CD4-positive, alpha-beta T cell treated with Interleukin-17A for 1 hour (primary cell): ENCODE data around the gene LLGL2.
"Not testable (repeated sequence)": the region's sequence is repeated elsewhere in the genome, so short reads cannot be mapped to it uniquely, and the experiment has no call there.

Experiments
- DNase-seq: peaks from one replicate; pipeline ENCODE4 v3.0.0-alpha.2; 2020

LLGL2 gene

GRCh38 chr17:75509528-75510258 is 15.8 kb upstream of the LLGL2 start:
- DNase-seq: no peak

DNA sequence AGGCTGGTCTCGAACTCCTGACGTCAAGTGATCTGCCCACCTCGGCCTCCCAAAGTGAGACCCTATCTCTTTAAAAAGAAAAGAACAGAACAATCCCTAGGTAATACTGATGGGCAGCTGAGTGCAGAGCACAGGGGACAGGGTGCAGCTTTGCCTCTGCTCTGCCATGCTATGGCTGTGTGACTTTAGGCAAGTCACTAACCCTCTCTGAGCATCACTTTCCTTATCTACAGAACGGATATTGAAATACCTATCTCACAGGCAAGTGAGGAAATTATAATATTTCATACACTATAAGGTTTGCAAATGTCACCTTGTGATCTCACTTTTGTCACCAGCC is 14.3 kb upstream of the LLGL2 start:
- DNase-seq: no peak

GRCh38 chr17:75511610-75512575 is 13.6 kb upstream of the LLGL2 start:
- DNase-seq: no peak

DNA sequence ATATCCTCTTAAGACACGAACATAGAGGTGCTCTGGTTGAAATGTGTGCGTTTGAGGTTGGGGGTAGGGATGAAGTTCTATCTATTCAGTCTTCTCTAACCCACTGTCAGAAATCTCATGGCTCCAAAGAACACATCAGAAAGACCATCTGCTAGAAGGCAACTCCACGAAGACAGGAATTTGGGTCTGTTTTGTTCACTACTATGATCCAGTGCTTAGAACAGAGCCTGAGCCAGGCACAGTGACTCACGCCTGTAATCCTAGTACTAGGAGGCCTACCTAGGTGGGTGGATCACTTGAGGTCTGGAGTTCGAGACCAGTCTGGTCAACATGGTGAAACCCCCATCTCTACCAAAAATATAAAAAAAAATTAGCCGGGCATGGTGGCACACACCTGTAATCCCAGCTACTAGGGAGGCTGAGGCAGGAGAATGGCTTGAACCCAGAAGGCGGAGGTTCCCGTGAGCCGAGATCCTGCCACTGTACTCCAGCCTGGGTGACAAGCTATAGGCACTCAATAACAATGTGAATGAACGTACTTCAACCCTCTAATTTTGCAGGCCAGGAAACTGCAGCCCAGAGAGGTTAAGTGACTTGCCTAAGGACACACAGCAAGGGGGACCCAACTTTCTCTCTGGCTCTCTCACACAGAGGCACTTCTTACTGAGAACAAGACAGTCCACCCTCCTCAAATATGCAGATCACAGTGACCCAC is 12.4 kb upstream of the LLGL2 start:
- no peak for DNase-seq

DNA sequence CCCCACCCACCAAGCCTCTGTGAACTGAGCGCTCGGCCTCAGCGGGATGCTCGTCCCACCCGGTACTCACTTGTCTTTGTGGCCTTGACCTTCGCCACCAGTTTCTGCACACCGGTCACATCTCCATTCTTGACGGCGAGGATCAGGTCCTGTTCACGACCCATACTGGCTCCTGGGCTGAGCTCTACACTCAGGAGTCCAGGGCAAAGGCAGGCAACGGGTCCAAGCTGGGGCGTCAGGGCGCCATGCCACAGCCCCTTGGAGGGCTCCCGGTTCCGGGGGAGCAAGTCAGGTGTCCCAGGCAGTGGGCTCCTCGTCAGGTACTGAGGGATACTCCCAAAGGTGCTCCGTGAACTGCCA is 11.9 kb upstream of the LLGL2 start:
- DNase-seq: no peak

DNA sequence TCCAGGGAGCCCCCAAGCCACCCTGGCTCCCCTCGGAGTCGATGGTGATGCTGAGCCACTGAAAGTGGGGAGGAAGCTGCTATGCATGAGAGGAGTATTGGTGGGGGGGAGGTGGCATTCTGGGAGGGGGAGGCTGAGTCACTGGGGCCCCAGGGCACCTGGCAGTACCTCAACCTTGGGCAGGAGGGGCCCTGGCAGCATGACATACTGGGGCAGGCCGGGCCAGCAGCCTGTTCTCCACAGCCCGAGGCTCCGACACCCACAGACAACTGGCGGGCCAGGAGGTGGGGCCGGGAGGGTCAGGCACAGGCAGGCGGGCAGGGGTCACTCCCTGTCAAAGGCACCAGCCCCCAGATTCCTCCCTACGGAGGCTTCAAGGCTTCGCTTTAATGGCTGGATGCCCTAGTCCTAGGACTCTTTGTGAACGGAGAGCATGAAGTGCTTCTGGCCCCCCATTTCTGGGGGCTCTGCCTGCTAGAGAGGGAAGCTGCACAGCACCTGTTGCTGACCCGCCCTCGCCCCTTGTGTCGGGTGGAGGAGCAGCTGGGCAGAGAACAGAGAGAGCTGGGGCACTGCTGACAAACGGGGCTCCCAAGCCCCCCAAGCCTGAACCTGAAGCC is 11.1 kb upstream of the LLGL2 start:
- no peak for DNase-seq

DNA sequence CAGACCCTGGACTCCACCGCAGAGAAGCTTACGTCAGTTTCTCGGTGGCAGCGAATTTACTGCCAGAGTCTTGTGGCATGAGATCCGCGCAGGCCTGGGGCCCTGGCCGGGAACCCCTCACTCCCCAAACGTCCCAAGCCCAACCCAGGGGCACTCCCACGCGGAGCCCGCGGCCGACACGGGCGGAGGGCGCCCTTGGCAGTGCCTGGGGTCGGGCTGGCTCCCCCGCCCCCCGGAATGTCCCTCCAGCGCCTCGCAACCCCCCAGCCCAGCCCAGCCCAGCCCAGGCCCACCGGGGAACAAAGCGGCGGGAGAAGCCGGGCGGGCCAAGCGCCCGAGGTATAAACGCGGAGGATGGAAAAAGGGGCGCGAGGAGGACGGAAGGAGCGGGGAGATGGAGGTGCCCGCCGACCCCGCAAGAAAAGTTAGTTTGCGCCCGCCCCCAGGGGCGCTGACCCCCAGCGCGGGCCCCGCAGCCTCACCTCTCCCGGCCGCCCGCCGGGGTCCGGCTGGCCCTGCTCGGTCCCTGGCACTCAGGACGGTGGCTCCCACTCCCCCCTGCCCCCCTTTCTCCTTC is 10.5 kb upstream of the LLGL2 start:
- no peak for DNase-seq

DNA sequence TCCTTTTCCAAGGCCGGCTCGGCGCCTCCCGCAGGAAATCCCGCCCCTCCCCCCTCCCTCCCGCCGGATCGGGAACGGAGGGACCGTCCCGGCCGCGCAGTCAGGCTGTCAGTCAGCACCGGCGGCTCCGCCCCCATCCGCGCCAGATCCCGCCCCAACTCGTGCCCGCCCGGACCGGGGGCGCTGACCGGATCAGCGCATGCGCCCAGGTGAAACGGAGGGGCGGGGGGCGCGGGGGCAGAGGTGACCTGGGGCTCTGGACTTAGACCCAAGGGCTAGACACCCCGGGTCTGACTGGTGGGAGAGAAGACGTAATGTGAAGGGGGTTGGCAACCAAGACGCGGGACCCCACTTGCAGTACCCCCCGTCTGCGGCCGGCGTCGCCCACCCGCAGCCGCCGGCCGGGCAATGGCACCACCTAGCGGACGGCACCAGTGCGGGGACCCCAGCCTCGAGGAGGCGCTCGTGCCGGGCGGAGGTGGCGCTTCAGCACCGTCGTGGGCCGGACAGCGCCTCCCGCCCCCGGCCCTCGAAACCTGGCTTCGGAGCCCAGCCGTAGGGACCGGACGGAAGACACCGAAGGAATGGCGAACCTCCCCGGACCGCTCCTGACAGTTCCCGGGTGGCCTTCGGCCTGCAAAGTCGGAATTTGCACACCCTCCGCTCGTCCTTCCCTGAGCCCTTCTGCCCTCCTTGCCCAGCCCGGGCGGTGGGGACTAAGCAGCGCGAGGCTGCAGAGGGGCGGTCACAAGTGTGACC is 9.8 kb upstream of the LLGL2 start, which contains the start of gene CASKIN2:
CASKIN2 (minus strand) TSS at position 42 of the 759 bp plus-strand sequence. CDS start 1,733 bp downstream, outside the sequence.
- peak; percentile 75 for DNase-seq

DNA sequence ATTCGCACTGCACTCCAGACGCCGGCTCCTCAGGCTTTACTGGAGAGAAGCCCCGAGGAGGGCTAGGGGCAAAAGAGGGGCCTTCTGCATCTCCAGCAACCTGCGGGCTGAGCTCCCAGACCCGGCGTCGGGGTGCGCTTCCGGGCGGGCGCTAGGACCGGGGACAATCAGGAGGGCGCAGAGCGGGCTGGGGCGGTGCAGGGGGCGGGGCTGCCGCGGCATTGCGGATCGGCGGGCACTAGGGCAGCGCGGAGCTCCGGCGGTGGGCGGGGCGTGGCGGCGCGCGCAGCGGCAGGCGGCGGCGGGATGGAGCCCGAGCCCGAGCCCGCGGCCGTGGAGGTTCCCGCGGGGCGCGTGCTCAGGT is 9.3 kb upstream of the LLGL2 start, which contains the start of gene TSEN54:
TSEN54 (plus strand) TSS at position 274 of the 364 bp plus-strand sequence; CDS start at position 307, 33 bp downstream.
- DNase-seq: peak; percentile 94

GRCh38 chr17:75516619-75517296 is 8.7 kb upstream of the LLGL2 start:
- peak; percentile 26 for DNase-seq

DNA sequence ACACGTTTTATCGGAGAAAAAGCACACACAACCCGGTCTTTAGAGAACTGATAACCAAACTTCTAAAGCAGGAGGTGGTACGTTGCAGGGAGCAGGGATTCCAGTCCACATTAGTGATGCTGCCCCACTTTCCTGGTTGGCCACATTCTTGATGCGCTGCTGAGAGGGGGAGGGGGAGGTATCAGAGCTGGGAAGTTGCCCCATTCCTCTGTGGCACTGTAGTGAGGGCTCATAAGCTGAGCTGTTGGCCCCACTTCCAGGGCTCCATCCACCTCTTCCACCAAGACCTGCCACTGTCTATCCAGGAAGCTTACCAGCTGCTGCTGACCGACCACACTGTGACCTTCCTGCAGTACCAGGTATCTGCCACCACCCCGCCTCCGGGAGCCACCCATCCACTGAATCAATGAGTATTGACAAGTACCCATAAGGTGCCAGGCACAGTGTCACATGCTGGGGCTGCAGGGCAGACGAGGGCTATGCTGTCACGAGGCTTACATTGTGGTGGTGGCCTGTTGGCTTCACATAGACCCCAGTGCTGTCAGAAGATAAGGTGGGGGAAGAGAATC is 8.1 kb upstream of the LLGL2 start:
- peak; percentile 43 for DNase-seq

DNA sequence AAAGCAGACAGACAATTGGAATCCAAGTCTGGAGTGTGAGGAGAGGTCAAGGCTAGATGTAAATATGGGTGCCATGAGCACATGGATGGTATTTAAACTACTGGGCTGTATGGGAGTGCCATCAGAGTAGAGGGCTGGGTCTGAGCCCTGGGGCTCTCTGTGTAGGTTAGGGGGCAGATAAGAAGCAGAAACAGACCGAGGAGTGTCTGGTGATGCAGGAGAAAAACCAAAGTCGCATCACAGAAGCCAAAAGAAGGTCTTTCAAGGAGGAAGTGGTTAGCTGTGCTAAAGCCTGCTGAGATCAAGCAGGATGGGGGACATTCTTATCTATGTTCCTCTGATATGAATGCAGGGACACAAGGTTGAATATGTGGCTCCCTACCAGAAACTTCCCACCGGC is 7.3 kb upstream of the LLGL2 start:
- DNase-seq: peak; percentile 76

- DNase-seq: no peak
These were observed 6.4 kb upstream of the LLGL2 start for GRCh38 chr17:75518983-75519537.

DNA sequence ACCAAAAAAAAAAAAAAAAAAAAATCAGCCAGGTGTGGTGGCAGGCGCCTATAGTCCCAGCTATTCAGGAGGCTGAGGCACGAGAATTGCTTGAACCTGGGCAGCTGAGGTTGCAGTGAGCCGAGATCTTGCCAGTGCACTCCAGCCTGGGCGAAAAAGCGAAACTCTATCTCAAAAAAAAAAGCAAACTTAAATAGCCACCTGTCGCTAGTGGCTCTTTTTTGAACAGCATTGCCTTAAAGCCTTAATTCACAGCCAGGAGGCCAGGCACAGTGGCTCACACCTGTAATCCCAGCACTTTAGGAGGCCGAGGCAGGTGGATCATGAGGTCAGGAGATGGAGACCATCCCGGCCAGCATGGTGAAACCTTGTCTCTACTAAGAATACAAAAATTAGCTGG is 5.1 kb upstream of the LLGL2 start:
- DNase-seq: not testable (repeated sequence)

DNA sequence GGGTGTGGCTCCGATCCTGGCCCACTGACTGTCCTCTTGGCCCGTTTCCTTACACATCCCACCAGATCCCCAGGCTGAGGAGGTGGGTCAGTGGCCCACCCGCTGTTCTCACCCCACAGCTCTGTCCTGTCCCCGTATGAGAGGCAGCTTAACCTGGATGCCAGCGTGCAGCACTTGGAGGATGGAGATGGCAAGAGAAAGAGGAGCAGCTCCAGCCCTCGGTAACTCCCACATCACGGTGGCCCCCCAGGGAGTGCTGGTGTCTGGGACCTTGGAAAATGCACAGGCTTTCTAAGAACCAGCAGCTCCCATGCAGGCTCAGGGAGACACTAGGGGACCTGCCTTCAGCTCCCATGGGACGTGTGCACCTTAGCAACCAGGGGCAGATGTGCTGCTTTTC is 4.2 kb upstream of the LLGL2 start:
- DNase-seq: no peak

- DNase-seq: no peak
These were observed 3.4 kb upstream of the LLGL2 start for GRCh38 chr17:75521951-75522727.

DNA sequence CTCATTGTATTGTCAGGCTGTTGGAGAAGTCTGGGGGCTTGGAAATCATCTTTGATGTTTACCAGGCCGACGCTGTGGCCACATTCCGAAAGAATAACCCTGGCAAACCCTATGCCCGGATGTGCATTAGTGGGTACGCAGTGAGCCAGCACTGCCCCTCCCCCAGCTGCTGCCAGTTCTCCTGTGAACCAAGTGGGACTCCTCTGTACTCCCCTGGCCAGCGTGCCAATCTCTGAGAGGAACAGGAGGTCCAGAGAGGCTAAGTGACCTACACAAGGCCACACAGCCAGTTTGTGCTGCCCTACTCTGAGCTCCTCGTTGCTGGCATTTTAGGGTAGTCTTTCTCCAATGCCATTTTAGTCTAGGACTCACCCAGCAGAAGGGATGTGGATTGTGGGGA is 1.9 kb upstream of the LLGL2 start:
- DNase-seq: no peak

GRCh38 chr17:75524269-75524969 is 1.1 kb upstream of the LLGL2 start:
- peak; percentile 6 for DNase-seq
